Neural progenitor cell (in vitro differentiated cells): ENCODE measurements around the gene CLEC9A.

Experiments used
- CTCF ChIP-seq: fragments of 200-600 bp; sonication (generic); IDR thresholded peaks from 2 replicates; pipeline ENCODE4 v1.5.1; 2017; ENCODE audit warnings: antibody characterized with exemption, mild to moderate bottlenecking
- EZH2 ChIP-seq: fragments of 200-600 bp; sonication (generic); IDR thresholded peaks from 2 replicates; pipeline ENCODE4 v1.6.1; 2017; ENCODE audit warnings: antibody characterized with exemption, mild to moderate bottlenecking, moderate library complexity
- EZH2phosphoT487 ChIP-seq: fragments of 200-600 bp; sonication (generic); IDR thresholded peaks from 2 replicates; pipeline ENCODE4 v1.6.1; 2017; ENCODE audit warnings: antibody characterized with exemption

GRCh38 chr12:10068644-10069043, 38.2 kb downstream of the CLEC9A start:
- TF ChIP-seq CTCF (no peak), EZH2phosphoT487 (no peak), EZH2 (no peak)
